Hepatocyte (in vitro differentiated cells): ENCODE measurements around the gene FOXK1.

Experiments
- CTCF ChIP-seq: fragments of 200-600 bp; sonication (generic); IDR thresholded peaks from 2 replicates; pipeline ENCODE4 v1.5.1; 2016; ENCODE audit warnings: antibody characterized with exemption, mild to moderate bottlenecking; ENCODE audit not compliant: poor library complexity
- EZH2 ChIP-seq: fragments of 200-600 bp; sonication (generic); IDR thresholded peaks from 2 replicates; pipeline ENCODE4 v1.6.1; 2016; ENCODE audit warnings: antibody characterized with exemption, mild to moderate bottlenecking, borderline replicate concordance
- EZH2phosphoT487 ChIP-seq: fragments of 200-600 bp; sonication (generic); IDR thresholded peaks from one replicate; pipeline ENCODE4 v1.6.1; 2018; ENCODE audit warnings: antibody characterized with exemption, mild to moderate bottlenecking, low read depth, moderate library complexity; ENCODE audit not compliant: unreplicated experiment, severe bottlenecking

- TF ChIP-seq CTCF (no peak), EZH2 (no peak), EZH2phosphoT487 (no peak)
Observed at GRCh38 chr7:4814433-4814832, 132.3 kb downstream of the FOXK1 start.
